Measurements from ENCODE around the gene AOAH. TPM values are rescaled to one million over a fixed set of nuclear protein-coding genes. Genes with fewer than 3 reads are reported as not detected.

AOAH gene
- total and polyA plus RNA-seq, 2 of the 13 experiments (the other 11 are each of a cell fraction or from before 2014, with no cell fraction given): not detected

DNA sequence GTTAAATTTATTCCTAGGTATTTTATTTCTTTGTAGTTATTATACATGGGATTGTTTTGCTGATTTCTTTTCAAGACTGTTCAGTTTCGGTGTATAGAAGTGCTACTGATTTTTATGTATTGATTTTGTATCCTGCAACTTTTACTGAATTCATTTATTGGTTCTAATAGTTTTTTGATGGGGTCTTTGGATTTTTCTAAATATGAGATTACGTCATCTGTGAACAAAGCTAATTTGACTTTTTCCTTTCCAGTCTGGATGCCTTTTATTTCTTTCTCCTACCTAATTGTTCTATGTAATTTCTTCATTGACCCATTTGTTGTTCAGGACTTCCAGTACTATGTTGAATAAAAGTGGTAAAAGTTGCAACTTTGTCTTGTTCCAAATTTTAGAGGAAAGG is 5.8 kb upstream of the AOAH start:
- peak; percentile 93 for TF ChIP-seq ATF7 (IDR thresholded peaks at IDR 0.05)
- TF ChIP-seq ATF7 (CRISPR knock-in tag; IDR thresholded peaks at IDR 0.05): no peak
- no peak for TF ChIP-seq ZNF225 (CRISPR knock-in tag; IDR thresholded peaks at IDR 0.05)
- Histone ChIP-seq H2AFZ (ENCODE audit: low read length) (no peak overlapping the region), H3K79me2 (ENCODE audit: insufficient read depth, low read length) (no peaks in the 10 kb centered on the region), H3K4me1 (ENCODE audit: insufficient read depth, low read length) (no peaks in the 10 kb centered on the region), H3K4me3 (replicated peaks in 1 of 3; ENCODE audit: insufficient read depth in 1 of 3, low read depth in 2 of 3, low read length in 3 of 3) (no peak overlapping the region), H3K9me3 (ENCODE audit: low read length) (no peaks in the 10 kb centered on the region), H3K9ac (ENCODE audit: insufficient read depth, low read depth, low read length) (no peak overlapping the region), H3K36me3 (replicated peaks in 1 of 2; ENCODE audit: control insufficient read depth in 1 of 2, insufficient read depth in 2 of 2, low read length in 2 of 2) (no peaks in the 10 kb centered on the region), H3K27ac (ENCODE audit: extremely low read length, insufficient read depth, low read length) (no peak overlapping the region), H3K4me2 (ENCODE audit: low read depth, low read length) (no peak overlapping the region), H4K20me1 (ENCODE audit: insufficient read depth, low read length) (no peaks in the 10 kb centered on the region), H3K27me3 (ENCODE audit: control insufficient read depth in 1 of 2, insufficient read depth in 2 of 2, low read length in 2 of 2) (peaks cover 0 to 3% of the 10 kb centered on the region in 2 experiments; a peak in 1 of 5 replicates)
- ATAC-seq (no peak), DNase-seq (ENCODE audit: low spot score) (no peak), FAIRE-seq (no peak)
- intact Hi-C loops (cut with micrococcal nuclease; ENCODE audit: unreplicated experiment) (no loop called here), in situ Hi-C loops (cut with HindIII; ENCODE audit: extremely low pct_ligation_motif_present, low pct_unique_long_range_greater_than_20kb) (no loop called here)
- CTCF ChIA-PET (ENCODE audit: low intra/inter-chr PET ratio, low total read pairs): no interaction called here
- POLR2A ChIA-PET: no interaction called here
- no TSS peak for BruUV-seq (replicated peaks)
- 19% methylated on average over 2 of the region's 2 CpGs for WGBS (ENCODE audit: low lambda C conversion rate)

DNA sequence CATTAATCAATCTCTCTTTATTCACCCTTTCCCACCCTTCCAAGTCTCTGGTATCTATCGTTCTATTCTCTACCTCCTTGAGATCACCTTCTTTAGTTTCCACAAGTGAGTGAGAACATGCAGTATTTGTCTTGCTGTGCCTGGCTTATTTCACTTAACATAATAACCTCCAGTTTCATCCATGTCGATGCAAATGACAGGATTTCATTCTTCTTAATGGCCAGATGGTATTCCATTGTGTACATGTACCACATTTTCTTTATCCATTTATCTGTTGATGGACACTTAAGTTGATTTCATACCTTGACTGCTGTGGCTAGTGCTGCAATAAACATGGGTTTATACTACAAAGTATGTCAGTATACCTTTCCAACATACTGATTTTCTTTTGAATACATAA is 3.8 kb upstream of the AOAH start:
- H3K9me3 ChIP-seq (ENCODE audit: low read length): no peaks in the 10 kb centered on the region
- H2AFZ ChIP-seq (ENCODE audit: low read length): no peak overlapping the region
- intact Hi-C loops (cut with micrococcal nuclease; ENCODE audit: unreplicated experiment) (no loop called here), in situ Hi-C loops (cut with HindIII; ENCODE audit: extremely low pct_ligation_motif_present, low pct_unique_long_range_greater_than_20kb) (no loop called here)
- no peak for ATAC-seq
- H3K36me3 ChIP-seq (replicated peaks in 1 of 2; ENCODE audit: control insufficient read depth in 1 of 2, insufficient read depth in 2 of 2, low read length in 2 of 2): no peaks in the 10 kb centered on the region
- H3K79me2 ChIP-seq (ENCODE audit: insufficient read depth, low read length): no peaks in the 10 kb centered on the region
- no peak overlapping the region for H3K9ac ChIP-seq (ENCODE audit: insufficient read depth, low read depth, low read length)
- BruUV-seq (replicated peaks): no TSS peak
- no peak for FAIRE-seq
- no peak overlapping the region for H3K27ac ChIP-seq (ENCODE audit: extremely low read length, insufficient read depth, low read length)
- peaks cover 0 to 3% of the 10 kb centered on the region in 2 experiments; a peak in 1 of 5 replicates for H3K27me3 ChIP-seq (ENCODE audit: control insufficient read depth in 1 of 2, insufficient read depth in 2 of 2, low read length in 2 of 2)
- H3K4me1 ChIP-seq (ENCODE audit: insufficient read depth, low read length): no peaks in the 10 kb centered on the region
- H4K20me1 ChIP-seq (ENCODE audit: insufficient read depth, low read length): no peaks in the 10 kb centered on the region
- no peak for DNase-seq (ENCODE audit: low spot score)
- 26% methylated on average over 2 of the region's 2 CpGs for WGBS (ENCODE audit: low lambda C conversion rate)
- ChIA-PET POLR2A (no interaction called here), CTCF (ENCODE audit: low intra/inter-chr PET ratio, low total read pairs) (no interaction called here)
- no peak for TF ChIP-seq FIP1L1 (IDR thresholded peaks at IDR 0.05; ENCODE audit: borderline replicate concordance, insufficient read depth, low read depth, low read length)
- no peak for TF ChIP-seq IRX3 (CRISPR knock-in tag; IDR thresholded peaks at IDR 0.05; ENCODE audit: borderline replicate concordance, low read depth)
- TF ChIP-seq ZNF768 (CRISPR knock-in tag; IDR thresholded peaks at IDR 0.05): no peak
- TF ChIP-seq, protein P1, sequence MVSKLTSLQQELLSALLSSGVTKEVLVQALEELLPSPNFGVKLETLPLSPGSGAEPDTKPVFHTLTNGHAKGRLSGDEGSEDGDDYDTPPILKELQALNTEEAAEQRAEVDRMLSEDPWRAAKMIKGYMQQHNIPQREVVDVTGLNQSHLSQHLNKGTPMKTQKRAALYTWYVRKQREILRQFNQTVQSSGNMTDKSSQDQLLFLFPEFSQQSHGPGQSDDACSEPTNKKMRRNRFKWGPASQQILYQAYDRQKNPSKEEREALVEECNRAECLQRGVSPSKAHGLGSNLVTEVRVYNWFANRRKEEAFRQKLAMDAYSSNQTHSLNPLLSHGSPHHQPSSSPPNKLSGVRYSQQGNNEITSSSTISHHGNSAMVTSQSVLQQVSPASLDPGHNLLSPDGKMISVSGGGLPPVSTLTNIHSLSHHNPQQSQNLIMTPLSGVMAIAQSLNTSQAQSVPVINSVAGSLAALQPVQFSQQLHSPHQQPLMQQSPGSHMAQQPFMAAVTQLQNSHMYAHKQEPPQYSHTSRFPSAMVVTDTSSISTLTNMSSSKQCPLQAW (CRISPR knock-in tag; IDR thresholded peaks at IDR 0.05): no peak
- TF ChIP-seq, protein P2, sequence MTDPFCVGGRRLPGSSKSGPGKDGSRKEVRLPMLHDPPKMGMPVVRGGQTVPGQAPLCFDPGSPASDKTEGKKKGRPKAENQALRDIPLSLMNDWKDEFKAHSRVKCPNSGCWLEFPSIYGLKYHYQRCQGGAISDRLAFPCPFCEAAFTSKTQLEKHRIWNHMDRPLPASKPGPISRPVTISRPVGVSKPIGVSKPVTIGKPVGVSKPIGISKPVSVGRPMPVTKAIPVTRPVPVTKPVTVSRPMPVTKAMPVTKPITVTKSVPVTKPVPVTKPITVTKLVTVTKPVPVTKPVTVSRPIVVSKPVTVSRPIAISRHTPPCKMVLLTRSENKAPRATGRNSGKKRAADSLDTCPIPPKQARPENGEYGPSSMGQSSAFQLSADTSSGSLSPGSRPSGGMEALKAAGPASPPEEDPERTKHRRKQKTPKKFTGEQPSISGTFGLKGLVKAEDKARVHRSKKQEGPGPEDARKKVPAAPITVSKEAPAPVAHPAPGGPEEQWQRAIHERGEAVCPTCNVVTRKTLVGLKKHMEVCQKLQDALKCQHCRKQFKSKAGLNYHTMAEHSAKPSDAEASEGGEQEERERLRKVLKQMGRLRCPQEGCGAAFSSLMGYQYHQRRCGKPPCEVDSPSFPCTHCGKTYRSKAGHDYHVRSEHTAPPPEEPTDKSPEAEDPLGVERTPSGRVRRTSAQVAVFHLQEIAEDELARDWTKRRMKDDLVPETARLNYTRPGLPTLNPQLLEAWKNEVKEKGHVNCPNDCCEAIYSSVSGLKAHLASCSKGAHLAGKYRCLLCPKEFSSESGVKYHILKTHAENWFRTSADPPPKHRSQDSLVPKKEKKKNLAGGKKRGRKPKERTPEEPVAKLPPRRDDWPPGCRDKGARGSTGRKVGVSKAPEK (CRISPR knock-in tag; IDR thresholded peaks at IDR 0.05; ENCODE audit: borderline replicate concordance): no peak
- no peak for TF ChIP-seq KLF9 (CRISPR knock-in tag; IDR thresholded peaks at IDR 0.05; ENCODE audit: low read depth)
- TF ChIP-seq MIER2 (CRISPR knock-in tag; IDR thresholded peaks at IDR 0.05): no peak
- no peak for TF ChIP-seq WIZ (CRISPR knock-in tag; IDR thresholded peaks at IDR 0.05)
- TF ChIP-seq CHD2 (IDR thresholded peaks at IDR 0.05; ENCODE audit: low read depth, low read length): no peak
- TF ChIP-seq HNRNPL (IDR thresholded peaks at IDR 0.05; ENCODE audit: low read depth, low read length): no peak
- TF ChIP-seq ZNF282 (IDR thresholded peaks at IDR 0.05; ENCODE audit: partially characterized antibody): no peak
- no peak for TF ChIP-seq RBFOX2 (IDR thresholded peaks at IDR 0.05; ENCODE audit: low read depth, low read length)
- no peak overlapping the region for H3K4me3 ChIP-seq (replicated peaks in 1 of 3; ENCODE audit: insufficient read depth in 1 of 3, low read depth in 2 of 3, low read length in 3 of 3)
- no peak overlapping the region for H3K4me2 ChIP-seq (ENCODE audit: low read depth, low read length)

Data from HepG2 (cell line).